ENCODE results near the gene MFN2. TPM values are rescaled to one million over a fixed set of nuclear protein-coding genes. Genes with fewer than 3 reads are reported as not detected.

Gene MFN2
- total and polyA plus RNA-seq, 2 experiments from 2014 or later = 15.1 to 40.4 TPM

DNA sequence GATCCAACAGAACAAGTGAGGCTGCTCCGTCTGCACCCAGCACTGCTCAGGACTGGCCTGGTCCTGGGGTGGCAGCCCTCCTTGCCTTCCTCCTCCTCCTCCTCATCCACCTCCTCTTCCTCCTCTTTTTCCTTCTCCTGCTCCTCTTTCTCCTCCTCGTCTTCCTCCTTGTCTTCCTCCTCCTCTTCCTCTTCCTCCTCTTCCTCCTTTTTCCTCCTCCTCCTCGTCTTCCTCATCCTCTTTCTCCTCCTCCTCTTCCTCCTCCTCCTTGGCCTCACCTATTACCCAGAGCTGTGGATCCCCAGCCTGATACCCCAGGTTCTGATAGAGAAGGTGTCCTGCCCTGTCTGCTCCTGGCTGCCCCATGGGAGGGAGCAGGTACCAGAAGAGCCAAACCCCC lies 16.6 kb upstream of the MFN2 start:
- Mint-ChIP-seq H3K27ac (no peak overlapping the region), H3K4me3 (no peak overlapping the region)

More for the DNA sequence above, 16.6 kb upstream of the MFN2 start:
- H3F3A ChIP-seq (replicated peaks; ENCODE audit: low read depth) = no peaks in the 10 kb centered on the region
- H3K27me3 ChIP-seq (ENCODE audit: insufficient read depth) = no peaks in the 10 kb centered on the region
- no peaks in the 10 kb centered on the region for H3K79me2 ChIP-seq (replicated peaks; ENCODE audit: insufficient read depth)
- H3K4me3 ChIP-seq = no peak overlapping the region
- H3K4me2 ChIP-seq = no peak overlapping the region
- H3K36me3 Mint-ChIP-seq (ENCODE audit: low read depth) = peaks cover 25% of the 10 kb centered on the region
- H2AFZ ChIP-seq = no peak overlapping the region
- H3K4me1 Mint-ChIP-seq = no peaks in the 10 kb centered on the region; the same call in 2 of the 3 replicates
- no peaks in the 10 kb centered on the region for H3K4me1 ChIP-seq (ENCODE audit: insufficient read depth)
- H3K9me2 ChIP-seq (ENCODE audit: insufficient read depth) = no peaks in the 10 kb centered on the region
- H4K20me1 ChIP-seq (replicated peaks; ENCODE audit: insufficient read depth) = no peaks in the 10 kb centered on the region
- TF ChIP-seq NANOG (IDR thresholded peaks at IDR 0.05; ENCODE audit: borderline replicate concordance) (no peak), POLR2AphosphoS5 (IDR thresholded peaks at IDR 0.05; ENCODE audit: low read depth) (no peak), EZH2 (IDR thresholded peaks at IDR 0.05; ENCODE audit: low read depth, unreplicated experiment) (no peak), ZNF331 (CRISPR knock-in tag; IDR thresholded peaks at IDR 0.05; ENCODE audit: low read depth) (no peak), EZH2phosphoT487 (IDR thresholded peaks at IDR 0.05; ENCODE audit: unreplicated experiment) (no peak), JUNB (IDR thresholded peaks at IDR 0.05; ENCODE audit: unreplicated experiment) (no peak)
- TF ChIP-seq, protein P1, sequence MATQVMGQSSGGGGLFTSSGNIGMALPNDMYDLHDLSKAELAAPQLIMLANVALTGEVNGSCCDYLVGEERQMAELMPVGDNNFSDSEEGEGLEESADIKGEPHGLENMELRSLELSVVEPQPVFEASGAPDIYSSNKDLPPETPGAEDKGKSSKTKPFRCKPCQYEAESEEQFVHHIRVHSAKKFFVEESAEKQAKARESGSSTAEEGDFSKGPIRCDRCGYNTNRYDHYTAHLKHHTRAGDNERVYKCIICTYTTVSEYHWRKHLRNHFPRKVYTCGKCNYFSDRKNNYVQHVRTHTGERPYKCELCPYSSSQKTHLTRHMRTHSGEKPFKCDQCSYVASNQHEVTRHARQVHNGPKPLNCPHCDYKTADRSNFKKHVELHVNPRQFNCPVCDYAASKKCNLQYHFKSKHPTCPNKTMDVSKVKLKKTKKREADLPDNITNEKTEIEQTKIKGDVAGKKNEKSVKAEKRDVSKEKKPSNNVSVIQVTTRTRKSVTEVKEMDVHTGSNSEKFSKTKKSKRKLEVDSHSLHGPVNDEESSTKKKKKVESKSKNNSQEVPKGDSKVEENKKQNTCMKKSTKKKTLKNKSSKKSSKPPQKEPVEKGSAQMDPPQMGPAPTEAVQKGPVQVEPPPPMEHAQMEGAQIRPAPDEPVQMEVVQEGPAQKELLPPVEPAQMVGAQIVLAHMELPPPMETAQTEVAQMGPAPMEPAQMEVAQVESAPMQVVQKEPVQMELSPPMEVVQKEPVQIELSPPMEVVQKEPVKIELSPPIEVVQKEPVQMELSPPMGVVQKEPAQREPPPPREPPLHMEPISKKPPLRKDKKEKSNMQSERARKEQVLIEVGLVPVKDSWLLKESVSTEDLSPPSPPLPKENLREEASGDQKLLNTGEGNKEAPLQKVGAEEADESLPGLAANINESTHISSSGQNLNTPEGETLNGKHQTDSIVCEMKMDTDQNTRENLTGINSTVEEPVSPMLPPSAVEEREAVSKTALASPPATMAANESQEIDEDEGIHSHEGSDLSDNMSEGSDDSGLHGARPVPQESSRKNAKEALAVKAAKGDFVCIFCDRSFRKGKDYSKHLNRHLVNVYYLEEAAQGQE (IDR thresholded peaks at IDR 0.05; ENCODE audit: unreplicated experiment) = no peak
- TF ChIP-seq, protein P2, sequence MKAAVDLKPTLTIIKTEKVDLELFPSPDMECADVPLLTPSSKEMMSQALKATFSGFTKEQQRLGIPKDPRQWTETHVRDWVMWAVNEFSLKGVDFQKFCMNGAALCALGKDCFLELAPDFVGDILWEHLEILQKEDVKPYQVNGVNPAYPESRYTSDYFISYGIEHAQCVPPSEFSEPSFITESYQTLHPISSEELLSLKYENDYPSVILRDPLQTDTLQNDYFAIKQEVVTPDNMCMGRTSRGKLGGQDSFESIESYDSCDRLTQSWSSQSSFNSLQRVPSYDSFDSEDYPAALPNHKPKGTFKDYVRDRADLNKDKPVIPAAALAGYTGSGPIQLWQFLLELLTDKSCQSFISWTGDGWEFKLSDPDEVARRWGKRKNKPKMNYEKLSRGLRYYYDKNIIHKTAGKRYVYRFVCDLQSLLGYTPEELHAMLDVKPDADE (IDR thresholded peaks at IDR 0.05) = no peak
- TF ChIP-seq, protein P3, sequence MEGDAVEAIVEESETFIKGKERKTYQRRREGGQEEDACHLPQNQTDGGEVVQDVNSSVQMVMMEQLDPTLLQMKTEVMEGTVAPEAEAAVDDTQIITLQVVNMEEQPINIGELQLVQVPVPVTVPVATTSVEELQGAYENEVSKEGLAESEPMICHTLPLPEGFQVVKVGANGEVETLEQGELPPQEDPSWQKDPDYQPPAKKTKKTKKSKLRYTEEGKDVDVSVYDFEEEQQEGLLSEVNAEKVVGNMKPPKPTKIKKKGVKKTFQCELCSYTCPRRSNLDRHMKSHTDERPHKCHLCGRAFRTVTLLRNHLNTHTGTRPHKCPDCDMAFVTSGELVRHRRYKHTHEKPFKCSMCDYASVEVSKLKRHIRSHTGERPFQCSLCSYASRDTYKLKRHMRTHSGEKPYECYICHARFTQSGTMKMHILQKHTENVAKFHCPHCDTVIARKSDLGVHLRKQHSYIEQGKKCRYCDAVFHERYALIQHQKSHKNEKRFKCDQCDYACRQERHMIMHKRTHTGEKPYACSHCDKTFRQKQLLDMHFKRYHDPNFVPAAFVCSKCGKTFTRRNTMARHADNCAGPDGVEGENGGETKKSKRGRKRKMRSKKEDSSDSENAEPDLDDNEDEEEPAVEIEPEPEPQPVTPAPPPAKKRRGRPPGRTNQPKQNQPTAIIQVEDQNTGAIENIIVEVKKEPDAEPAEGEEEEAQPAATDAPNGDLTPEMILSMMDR (conservative IDR thresholded peaks at IDR 0.05; ENCODE audit: low read depth in 2 of 2) = no peak
- no peaks in the 10 kb centered on the region for H3K9me3 Mint-ChIP-seq
- H3K27ac ChIP-seq (ENCODE audit: low read depth) = no peak overlapping the region
- no peak for DNase-seq (ENCODE audit: low spot score)
- ATAC-seq = no peak
- H3K27me3 Mint-ChIP-seq (ENCODE audit: insufficient read depth, low read depth, poor library complexity) = peaks cover 5% of the 10 kb centered on the region
- H3K36me3 ChIP-seq (ENCODE audit: insufficient read depth) = peaks cover 2% of the 10 kb centered on the region; the same call in 1 of the 2 replicates
